Dendritic cell treated with granulocyte-macrophage colony-stimulating factor and Interleukin-4, amounts not matched to agents 40 ng/mL and 50 ng/mL, for 4 days (primary cell): Measurements from ENCODE around the gene ZNF30.
"Not testable (repeated sequence)": the region's sequence is repeated elsewhere in the genome, so short reads cannot be mapped to it uniquely, and the experiment has no call there.

Experiments
- H3K27ac Mint-ChIP-seq: one replicate; pipeline ENCODE4 v1.8.0; 2022; ENCODE audit warnings: mild to moderate bottlenecking, mixed read lengths
- H3K27me3 Mint-ChIP-seq: one replicate; pipeline ENCODE4 v1.8.0; 2022; ENCODE audit warnings: mild to moderate bottlenecking, mixed read lengths
- H3K36me3 Mint-ChIP-seq: one replicate; pipeline ENCODE4 v1.8.0; 2022; ENCODE audit warnings: low read depth, mixed read lengths
- H3K4me1 Mint-ChIP-seq: one replicate; pipeline ENCODE4 v1.8.0; 2022; ENCODE audit warnings: low read depth, mixed read lengths
- H3K4me3 Mint-ChIP-seq: one replicate; pipeline ENCODE4 v1.8.0; 2022; ENCODE audit warnings: mild to moderate bottlenecking, moderate library complexity, mixed read lengths
- H3K9me3 Mint-ChIP-seq: one replicate; pipeline ENCODE4 v1.8.0; 2022; ENCODE audit warnings: mixed read lengths
- intact Hi-C: fragments of 100-400 bp; cut with micrococcal nuclease; formaldehyde crosslinking; loops from one replicate; pipeline ENCODE4 v1.15.0; 2022

The ZNF30 gene

DNA sequence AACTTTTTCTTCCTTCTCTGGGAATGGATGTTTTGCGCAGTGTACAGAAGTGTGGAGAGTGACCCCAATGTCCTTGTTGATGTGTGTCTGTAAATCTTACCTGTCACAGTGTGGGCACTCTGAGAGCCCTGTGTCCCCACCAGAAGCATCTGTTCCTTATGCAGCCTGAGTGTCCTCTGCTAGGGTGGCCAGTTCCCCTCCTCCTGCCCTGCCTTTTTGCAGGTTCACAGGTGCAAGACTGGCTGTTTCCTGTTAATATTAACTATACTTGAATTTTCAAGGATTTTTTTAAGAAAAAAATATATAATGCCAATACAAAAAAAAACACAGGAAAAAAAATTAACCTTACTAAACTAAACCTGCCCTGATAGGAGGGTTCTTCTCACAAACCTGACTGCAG, 61.4 kb downstream of the ZNF30 start:
- Mint-ChIP-seq H3K27me3 (peaks cover 2% of the 10 kb centered on the region), H3K9me3 (peaks cover 8% of the 10 kb centered on the region), H3K27ac (peak overlapping the region; percentile 71), H3K4me3 (no peak overlapping the region), H3K36me3 (no peaks in the 10 kb centered on the region), H3K4me1 (peaks cover 39% of the 10 kb centered on the region)
- intact Hi-C loops = no loop called here

DNA sequence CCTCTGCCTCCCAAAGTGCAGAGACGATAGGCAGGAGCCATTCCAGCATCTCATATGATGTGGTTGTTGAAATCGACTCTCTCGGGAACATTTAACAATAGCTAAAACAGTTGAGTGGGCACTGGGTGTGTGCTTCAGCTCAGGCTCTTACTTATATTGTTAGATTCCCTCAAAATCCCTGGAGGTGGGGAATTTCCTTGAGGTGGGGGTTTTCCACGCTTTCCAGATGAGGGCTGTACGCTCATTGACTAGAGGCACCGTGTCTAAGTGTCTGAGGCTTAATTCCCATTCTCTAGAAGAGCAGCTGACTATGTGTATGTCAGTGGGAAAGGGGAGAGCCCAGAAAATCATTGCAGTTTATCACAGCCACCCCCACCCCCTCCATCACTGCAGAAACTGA, 62.6 kb downstream of the ZNF30 start:
- Mint-ChIP-seq H3K27me3 (peaks cover 8% of the 10 kb centered on the region), H3K9me3 (peaks cover 2% of the 10 kb centered on the region), H3K36me3 (no peaks in the 10 kb centered on the region), H3K27ac (peak overlapping the region; percentile 71), H3K4me1 (peaks cover 42% of the 10 kb centered on the region), H3K4me3 (no peak overlapping the region)
- intact Hi-C loops = no loop called here

DNA sequence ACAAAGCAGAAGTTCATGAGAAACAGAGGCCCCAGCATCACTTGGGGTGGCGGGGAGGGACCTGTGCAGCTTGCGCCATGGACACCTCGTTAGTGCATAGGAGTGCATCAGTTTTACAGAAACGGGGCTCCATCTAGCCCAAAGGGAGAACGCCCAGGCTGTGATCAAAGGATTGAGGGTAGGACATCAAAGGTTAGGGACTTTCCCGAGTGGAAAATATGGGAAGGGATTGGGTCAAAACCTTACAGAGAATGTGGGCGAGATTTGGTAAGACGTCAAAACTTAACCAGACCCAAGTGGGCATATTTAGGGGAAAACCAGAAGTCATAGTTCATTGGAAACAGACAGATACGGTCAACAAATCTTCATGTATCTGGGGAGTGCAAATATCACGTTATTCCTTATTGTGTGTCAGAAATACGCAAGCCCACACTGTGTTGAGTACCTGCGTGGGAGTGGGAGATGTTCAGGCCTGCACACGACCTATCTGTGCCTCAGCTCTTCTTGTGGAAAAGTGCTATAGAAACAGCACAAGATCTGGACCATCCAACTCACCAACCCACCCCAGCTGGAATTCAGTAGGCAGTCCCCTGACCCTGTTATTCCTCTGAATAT, 64.0 kb downstream of the ZNF30 start:
- no peaks in the 10 kb centered on the region for H3K9me3 Mint-ChIP-seq
- peak overlapping the region; percentile 28 for H3K27ac Mint-ChIP-seq
- H3K36me3 Mint-ChIP-seq = no peaks in the 10 kb centered on the region
- H3K4me3 Mint-ChIP-seq = no peak overlapping the region
- peaks cover 38% of the 10 kb centered on the region for H3K4me1 Mint-ChIP-seq
- H3K27me3 Mint-ChIP-seq = peaks cover 7% of the 10 kb centered on the region
- intact Hi-C loops = no loop called here

DNA sequence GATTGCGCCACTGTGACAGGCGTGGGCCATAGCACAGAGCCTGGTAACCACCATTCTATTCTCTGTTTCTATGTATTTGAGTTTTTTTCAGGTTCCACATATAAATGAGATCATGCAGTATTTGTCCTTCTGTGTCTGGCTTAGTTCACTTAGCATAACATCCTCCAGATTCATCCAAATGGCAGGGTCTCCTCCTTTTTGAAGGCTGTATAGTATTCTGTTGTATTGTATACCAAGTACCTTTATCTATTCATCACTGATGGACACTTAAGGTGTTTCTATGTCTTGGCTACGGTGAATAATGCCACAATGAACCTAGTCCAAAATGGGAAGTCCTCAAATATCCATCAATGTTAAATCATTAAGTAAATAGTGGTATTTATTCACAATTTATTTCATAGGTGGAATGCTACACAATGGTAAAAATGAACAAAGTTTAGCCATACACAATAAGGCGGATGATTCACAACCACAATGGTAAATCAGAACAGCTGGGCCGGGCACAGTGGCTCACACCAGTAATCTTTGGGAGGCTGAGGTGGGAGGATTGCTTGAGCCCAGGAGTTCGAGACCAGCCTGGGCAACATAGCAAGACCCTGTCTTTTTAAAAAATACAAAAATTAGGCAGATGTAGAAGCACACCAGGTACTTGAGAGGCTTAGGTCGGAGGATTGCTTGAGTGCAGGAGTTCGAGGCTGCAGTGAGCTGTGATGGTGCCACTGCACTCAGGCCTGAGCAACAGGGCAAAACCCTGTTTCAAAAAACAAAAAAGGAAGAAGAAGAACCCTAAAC, 65.0 kb downstream of the ZNF30 start:
- no peaks in the 10 kb centered on the region for H3K9me3 Mint-ChIP-seq
- no peak overlapping the region for H3K4me3 Mint-ChIP-seq
- no peaks in the 10 kb centered on the region for H3K36me3 Mint-ChIP-seq
- intact Hi-C loops = no loop called here
- H3K4me1 Mint-ChIP-seq = peaks cover 44% of the 10 kb centered on the region
- H3K27me3 Mint-ChIP-seq = peaks cover 6% of the 10 kb centered on the region
- no peak overlapping the region for H3K27ac Mint-ChIP-seq

DNA sequence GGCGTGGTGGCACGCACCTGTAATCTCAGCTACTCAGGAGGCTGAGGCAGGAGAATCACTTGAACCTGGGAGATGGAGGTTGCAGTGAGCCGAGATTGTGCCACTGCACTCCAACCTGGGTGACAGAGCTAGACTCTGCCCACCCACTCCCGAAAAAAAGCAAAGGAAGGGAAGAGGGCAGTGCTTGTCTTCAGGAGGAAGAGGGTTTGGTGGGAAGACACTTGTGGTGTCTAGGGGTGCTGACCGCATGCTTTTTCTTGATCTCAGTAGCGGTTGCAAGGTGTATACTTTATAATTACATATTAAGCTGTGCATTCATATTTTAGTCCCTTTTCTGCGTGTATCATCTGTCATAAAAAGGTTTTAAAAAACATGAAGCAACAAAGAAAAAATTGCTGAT, 65.9 kb downstream of the ZNF30 start:
- peaks cover 53% of the 10 kb centered on the region for H3K4me1 Mint-ChIP-seq
- H3K4me3 Mint-ChIP-seq, H3K27ac Mint-ChIP-seq, H3K9me3 Mint-ChIP-seq, H3K36me3 Mint-ChIP-seq, H3K27me3 Mint-ChIP-seq, intact Hi-C loops: not testable (repeated sequence)

DNA sequence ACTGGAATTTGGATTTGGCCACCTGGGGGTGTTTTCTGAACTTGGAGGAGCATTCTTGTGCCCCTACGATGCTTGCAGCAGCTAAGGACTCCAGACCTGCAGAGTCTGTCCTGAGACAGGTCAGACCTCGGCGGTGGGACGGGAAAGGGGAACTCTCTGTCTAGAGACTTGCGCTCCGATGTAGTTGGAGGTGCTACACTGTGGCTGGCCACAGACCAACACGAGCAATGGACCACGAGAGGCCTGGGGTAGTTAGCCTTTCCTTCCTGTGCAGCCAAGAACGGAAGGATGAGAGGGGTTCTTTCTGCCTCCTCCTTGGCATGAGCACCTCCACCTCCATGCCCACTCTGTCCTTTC, 67.6 kb downstream of the ZNF30 start:
- intact Hi-C loops = no loop called here
- Mint-ChIP-seq H3K4me3 (no peak overlapping the region), H3K36me3 (no peaks in the 10 kb centered on the region), H3K27ac (peak overlapping the region; percentile 69), H3K27me3 (peaks cover 6% of the 10 kb centered on the region), H3K4me1 (peaks cover 53% of the 10 kb centered on the region), H3K9me3 (no peaks in the 10 kb centered on the region)
